ENCODE measurements around the gene USP22. TPM values are rescaled to one million over a fixed set of nuclear protein-coding genes. Genes with fewer than 3 reads are reported as not detected.

Gene USP22
- total and polyA plus RNA-seq, 10 of the 15 experiments (the other 5 are each of a cell fraction or from before 2014, with no cell fraction given) = 10.8 to 218 (median 98.8) TPM

GRCh38 chr17:20968913-20969616, 73.7 kb downstream of the USP22 start:
- H2AFZ ChIP-seq (ENCODE audit: control insufficient read depth, low read depth, low read length) = peak overlapping the region; percentile 19
- no peaks in the 10 kb centered on the region; a peak in 1 of 4 replicates for H3K27me3 ChIP-seq (replicated peaks in 1 of 2; ENCODE audit: control insufficient read depth in 2 of 2, insufficient read depth in 2 of 2, low read length in 1 of 2)
- in situ Hi-C loops (cut with MboI) = loop anchor here (25.0 kb wide), 1 partner anchor 518 kb away; no protein-coding TSS in a partner anchor
- H3K4me1 ChIP-seq (ENCODE audit: control insufficient read depth, insufficient read depth, low read length) = peaks cover 23% of the 10 kb centered on the region
- DNase-seq (ENCODE audit: low read depth, low spot score) (no peak), FAIRE-seq (no peak), ATAC-seq (no peak)
- no peaks in the 10 kb centered on the region for H3K9me3 ChIP-seq (replicated peaks; ENCODE audit: control insufficient read depth, insufficient read depth, low read length)
- no peak overlapping the region for H3K9ac ChIP-seq (ENCODE audit: control insufficient read depth, insufficient read depth, low read length)
- CTCF ChIA-PET = no interaction called here
- no peaks in the 10 kb centered on the region for H3K36me3 ChIP-seq (ENCODE audit: control insufficient read depth in 2 of 2, insufficient read depth in 2 of 2, low read length in 1 of 2)
- POLR2A ChIA-PET = no interaction called here
- SMC1A ChIA-PET (ENCODE audit: uncharacterized antibody, unreplicated experiment) = no interaction called here
- RAD21 ChIA-PET (ENCODE audit: unreplicated experiment) = no interaction called here
- H3K79me2 ChIP-seq (ENCODE audit: control insufficient read depth, insufficient read depth, low read length) = no peaks in the 10 kb centered on the region
- no peaks in the 10 kb centered on the region for H4K20me1 ChIP-seq (ENCODE audit: control insufficient read depth, insufficient read depth)
- H3K27ac ChIP-seq (ENCODE audit: control insufficient read depth, insufficient read depth) = no peak overlapping the region
- intact Hi-C loops (cut with micrococcal nuclease; ENCODE audit: unreplicated experiment) = no loop called here
- 0 out of 2 replicates have a peak overlapping the region, but pooled peaks have one; percentile 17 for H3K4me2 ChIP-seq (ENCODE audit: control insufficient read depth, insufficient read depth)
- no TSS peak for BruUV-seq (replicated peaks)
- 12% methylated on average over 8 of the region's 8 CpGs for WGBS (ENCODE audit: insufficient coverage, insufficient replicate concordance, low lambda C conversion rate, missing lambda C conversion rate)
- no peak overlapping the region for H3K4me3 ChIP-seq
- no peak for TF ChIP-seq ZBTB40 (IDR thresholded peaks at IDR 0.05; ENCODE audit: borderline replicate concordance)
- TF ChIP-seq ASH2L (IDR thresholded peaks at IDR 0.05; ENCODE audit: borderline replicate concordance, low read depth) = no peak
- no peak for TF ChIP-seq HDAC2 (IDR thresholded peaks at IDR 0.05)
- TF ChIP-seq KLF5 (IDR thresholded peaks at IDR 0.05; ENCODE audit: partially characterized antibody) = no peak
- TF ChIP-seq NFXL1 (IDR thresholded peaks at IDR 0.05; ENCODE audit: borderline replicate concordance) = no peak
- no peak for TF ChIP-seq REST (IDR thresholded peaks at IDR 0.05; ENCODE audit: low read depth, low read length)
- no peak for TF ChIP-seq FOS (IDR thresholded peaks at IDR 0.05; ENCODE audit: borderline replicate concordance, extremely low read depth, insufficient read length)
- TF ChIP-seq CTCF (IDR thresholded peaks at IDR 0.05 in 2 of 3, conservative IDR thresholded peaks at IDR 0.05 in 1 of 3; ENCODE audit: control insufficient read depth in 2 of 3, extremely low read depth in 1 of 3, insufficient read depth in 1 of 3, low read depth in 3 of 3, low read length in 3 of 3) = no peak
- TF ChIP-seq ZNF622 (IDR thresholded peaks at IDR 0.05) = no peak
- TF ChIP-seq RELA (IDR thresholded peaks at IDR 0.05; ENCODE audit: borderline replicate concordance, partially characterized antibody) = no peak
- TF ChIP-seq IKZF2 (IDR thresholded peaks at IDR 0.05) = no peak
- TF ChIP-seq IKZF1 (conservative IDR thresholded peaks at IDR 0.05) = no peak
- TF ChIP-seq POLR2A (IDR thresholded peaks at IDR 0.05; ENCODE audit: low read depth, low read length) = no peak
- TF ChIP-seq RBBP5 (conservative IDR thresholded peaks at IDR 0.05) = no peak
- TF ChIP-seq NFYA (IDR thresholded peaks at IDR 0.05; ENCODE audit: borderline replicate concordance, low read depth, low read length) = no peak
